ENCODE data around the gene SMIM29. TPM values are rescaled to one million over a fixed set of nuclear protein-coding genes. Genes with fewer than 3 reads are reported as not detected.

The SMIM29 gene
- total and polyA plus RNA-seq, 11 donors, result 18.4 to 50.4 (median 31.3) TPM

- Histone ChIP-seq H3K27me3 (no peaks in the 10 kb centered on the region), H3K4me1 (peaks cover 9 to 82% (median 57%) of the 10 kb centered on the region in 12 donors), H3K4me3 (no peak overlapping the region), H3K36me3 (peaks cover 0 to 28% (median 10%) of the 10 kb centered on the region in 9 donors), H3K9me3 (no peaks in the 10 kb centered on the region), H3K27ac (peak overlapping the region in 11 of 12 donors; percentile 5 to 89 (median 45))
- peak; percentile 71 to 86 (median 79) for DNase-seq
- no peak for TF ChIP-seq POLR2A (IDR thresholded peaks at IDR 0.05)
- no peak for TF ChIP-seq CTCF (IDR thresholded peaks at IDR 0.05)
- intact Hi-C loops (cut with DNase I), result loop anchor here in 1 of 10 donors (10.0 kb wide), 1 partner anchor 110 kb away; the partner anchor contains the start of gene NUDT3
- peak; percentile 76 to 91 (median 86) for ATAC-seq
- 62 to 70% (median 66%) methylated on average over 4 of the region's 4 CpGs for WGBS, 4 donors
Observed at GRCh38 chr6:34284563-34285447, 36.0 kb upstream of the SMIM29 start.

- 60 to 74% (median 63%) methylated on average over 6 of the region's 6 CpGs for WGBS, 4 donors
- H3K4me1 ChIP-seq, result peaks cover 9 to 77% (median 43%) of the 10 kb centered on the region in 12 donors
- TF ChIP-seq CTCF (IDR thresholded peaks at IDR 0.05), result no peak
- no peak for TF ChIP-seq POLR2A (IDR thresholded peaks at IDR 0.05)
- intact Hi-C loops (cut with DNase I), result loop anchor here in 1 of 10 donors (10.0 kb wide), 1 partner anchor 113 kb away; the partner anchor contains the start of gene NUDT3
- H3K27me3 ChIP-seq, result no peaks in the 10 kb centered on the region
- peaks cover 0 to 29% (median 3%) of the 10 kb centered on the region in 9 donors for H3K36me3 ChIP-seq
- ATAC-seq (no peak), DNase-seq (no peak)
- no peak overlapping the region for H3K4me3 ChIP-seq
- peak overlapping the region in 3 of 12 donors; percentile 30 to 46 (median 34) for H3K27ac ChIP-seq
- H3K9me3 ChIP-seq, result no peaks in the 10 kb centered on the region
Observed at GRCh38 chr6:34281702-34282334, 33.0 kb upstream of the SMIM29 start.

- peaks cover 0 to 29% (median 3%) of the 10 kb centered on the region in 9 donors for H3K36me3 ChIP-seq
- intact Hi-C loops (cut with DNase I), result loop anchor here in 1 of 10 donors (10.0 kb wide), 1 partner anchor 115 kb away; the partner anchor contains the start of gene NUDT3
- H3K9me3 ChIP-seq, result no peaks in the 10 kb centered on the region
- no peak overlapping the region for H3K27ac ChIP-seq
- peaks cover 1 to 75% (median 44%) of the 10 kb centered on the region in 12 donors for H3K4me1 ChIP-seq
- no peaks in the 10 kb centered on the region for H3K27me3 ChIP-seq
- no peak overlapping the region for H3K4me3 ChIP-seq
- no peak for ATAC-seq
- 71 to 87% (median 74%) methylated on average over 4 of the region's 4 CpGs for WGBS, 4 donors
- TF ChIP-seq CTCF (IDR thresholded peaks at IDR 0.05), result no peak
- TF ChIP-seq POLR2A (IDR thresholded peaks at IDR 0.05), result no peak
- no peak for DNase-seq
Observed at GRCh38 chr6:34280216-34280615, 31.4 kb upstream of the SMIM29 start.

- H3K4me3 ChIP-seq, result no peak overlapping the region
- DNase-seq (no peak), ATAC-seq (no peak)
- no peak overlapping the region for H3K27ac ChIP-seq
- 76 to 94% (median 91%) methylated on average over 5 of the region's 5 CpGs for WGBS, 4 donors
- intact Hi-C loops (cut with DNase I), result loop anchor here in 2 of 10 donors (10.0 kb wide), 2 partner anchors 56 to 106 kb away; no protein-coding TSS in a partner anchor
- H3K27me3 ChIP-seq, result no peaks in the 10 kb centered on the region
- H3K36me3 ChIP-seq, result peaks cover 0 to 22% (median 3%) of the 10 kb centered on the region in 9 donors
- peaks cover 0 to 73% (median 37%) of the 10 kb centered on the region in 12 donors for H3K4me1 ChIP-seq
- H3K9me3 ChIP-seq, result no peaks in the 10 kb centered on the region
- TF ChIP-seq CTCF (IDR thresholded peaks at IDR 0.05), result no peak
- TF ChIP-seq POLR2A (IDR thresholded peaks at IDR 0.05), result no peak
Observed at GRCh38 chr6:34278833-34279232, 30.0 kb upstream of the SMIM29 start.
